Measurements from ENCODE around the gene PGAM2.
A peak's percentile ranks its signal among the peaks of the same experiment; 100 is the strongest.

PGAM2 gene

GRCh38 chr7:44057181-44057848, 8.1 kb downstream of the PGAM2 start:
- WGBS, 2 experiments (ENCODE audit: insufficient coverage in 2 of 2) = 96 to 99% methylated on average over 11 of the region's 11 CpGs

DNA sequence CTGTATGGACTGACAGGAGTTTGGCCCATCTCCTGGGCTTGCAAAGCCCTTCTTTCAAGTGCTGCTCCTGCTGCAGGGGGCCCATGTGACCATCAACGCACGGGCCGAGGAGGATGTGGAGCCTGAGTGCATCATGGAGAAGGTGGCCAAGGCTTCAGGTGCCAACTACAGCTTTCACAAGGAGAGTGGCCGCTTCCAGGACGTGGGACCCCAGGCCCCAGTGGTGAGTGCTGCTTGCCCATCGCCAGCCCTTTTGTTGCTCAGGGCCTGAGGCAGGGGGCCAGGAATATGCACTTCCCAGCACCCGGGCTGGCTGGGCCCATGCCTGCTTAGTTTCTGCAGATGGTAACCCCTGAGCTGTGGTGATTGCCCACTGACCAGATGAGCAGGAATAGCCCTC, 8.7 kb downstream of the PGAM2 start:
- 89 to 94% methylated on average over 7 of the region's 7 CpGs for WGBS, 2 experiments (ENCODE audit: insufficient coverage in 2 of 2)

More at GRCh38 chr7:44057181-44057848, 8.1 kb downstream of the PGAM2 start:
- no peaks in the 10 kb centered on the region for H3K9me3 ChIP-seq (ENCODE audit: control insufficient read depth, low read length)
- H3K27ac ChIP-seq (ENCODE audit: low read depth, low read length, severe bottlenecking) = no peak overlapping the region
- no peak overlapping the region for H3K4me3 ChIP-seq (ENCODE audit: extremely low read depth, insufficient read depth, low read length, poor library complexity, severe bottlenecking)
- no peaks in the 10 kb centered on the region for H3K4me1 ChIP-seq (ENCODE audit: control insufficient read depth, insufficient read depth, low read length, poor library complexity, severe bottlenecking)
- peaks cover 95% of the 10 kb centered on the region for H3K36me3 ChIP-seq (ENCODE audit: control insufficient read depth, insufficient read depth, low read length)

DNA sequence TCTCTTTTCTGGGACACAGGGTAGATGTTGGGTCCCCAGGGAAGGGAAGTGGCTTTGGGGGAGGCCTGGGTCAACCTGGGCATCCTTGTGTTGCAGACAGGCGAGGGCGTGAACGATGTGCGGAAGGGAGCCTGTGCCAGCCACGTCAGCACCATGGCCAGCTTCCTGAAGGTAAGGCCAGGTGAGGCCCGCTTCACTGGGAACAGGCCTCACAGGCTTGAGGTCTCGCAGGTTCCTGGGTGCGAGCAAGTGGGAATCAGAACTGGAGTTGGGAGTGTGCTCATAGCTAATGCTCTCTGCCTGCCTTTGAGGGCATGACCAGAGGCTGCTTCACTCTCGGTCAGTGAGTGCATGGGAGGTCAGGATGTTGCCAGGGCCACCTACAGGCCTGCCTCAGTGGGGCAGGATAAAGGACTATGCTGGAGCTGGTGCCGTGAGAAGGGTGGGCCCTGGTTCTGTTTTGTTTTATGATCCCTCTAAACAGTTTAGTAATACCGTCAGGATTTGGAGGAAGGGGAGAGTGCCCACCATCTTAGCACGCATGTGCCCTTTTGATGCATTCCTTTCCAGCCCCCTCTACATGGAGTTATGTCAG, 12.5 kb downstream of the PGAM2 start:
- no peaks in the 10 kb centered on the region for H3K9me3 ChIP-seq (ENCODE audit: control insufficient read depth, low read length)
- no peak overlapping the region for H3K4me3 ChIP-seq (ENCODE audit: extremely low read depth, insufficient read depth, low read length, poor library complexity, severe bottlenecking)
- H3K27ac ChIP-seq (ENCODE audit: low read depth, low read length, severe bottlenecking) = no peak overlapping the region
- no peaks in the 10 kb centered on the region for H3K4me1 ChIP-seq (ENCODE audit: control insufficient read depth, insufficient read depth, low read length, poor library complexity, severe bottlenecking)
- WGBS, 2 experiments (ENCODE audit: insufficient coverage in 2 of 2) = 97 to 98% methylated on average over 8 to 10 of the region's 12 CpGs
- H3K36me3 ChIP-seq (ENCODE audit: control insufficient read depth, insufficient read depth, low read length) = peaks cover 91% of the 10 kb centered on the region

More for the DNA sequence above, 8.7 kb downstream of the PGAM2 start:
- Histone ChIP-seq H3K36me3 (ENCODE audit: control insufficient read depth, insufficient read depth, low read length) (peaks cover 95% of the 10 kb centered on the region), H3K4me3 (ENCODE audit: extremely low read depth, insufficient read depth, low read length, poor library complexity, severe bottlenecking) (no peak overlapping the region), H3K9me3 (ENCODE audit: control insufficient read depth, low read length) (no peaks in the 10 kb centered on the region), H3K27ac (ENCODE audit: low read depth, low read length, severe bottlenecking) (no peak overlapping the region), H3K4me1 (ENCODE audit: control insufficient read depth, insufficient read depth, low read length, poor library complexity, severe bottlenecking) (no peaks in the 10 kb centered on the region)

- H3K4me1 ChIP-seq (ENCODE audit: control insufficient read depth, insufficient read depth, low read length, poor library complexity, severe bottlenecking) = no peaks in the 10 kb centered on the region
- no peak overlapping the region for H3K4me3 ChIP-seq (ENCODE audit: extremely low read depth, insufficient read depth, low read length, poor library complexity, severe bottlenecking)
- peaks cover 90% of the 10 kb centered on the region for H3K36me3 ChIP-seq (ENCODE audit: control insufficient read depth, insufficient read depth, low read length)
- 89 to 92% methylated on average over 3 to 4 of the region's 5 CpGs for WGBS, 2 experiments (ENCODE audit: insufficient coverage in 2 of 2)
- H3K9me3 ChIP-seq (ENCODE audit: control insufficient read depth, low read length) = no peaks in the 10 kb centered on the region
- no peak overlapping the region for H3K27ac ChIP-seq (ENCODE audit: low read depth, low read length, severe bottlenecking)
Measured at GRCh38 chr7:44051611-44052220, 13.7 kb downstream of the PGAM2 start.

- 87 to 88% methylated on average over 7 to 8 of the region's 8 CpGs for WGBS, 2 experiments (ENCODE audit: insufficient coverage in 2 of 2)
- Histone ChIP-seq H3K36me3 (ENCODE audit: control insufficient read depth, insufficient read depth, low read length) (peaks cover 90% of the 10 kb centered on the region), H3K4me1 (ENCODE audit: control insufficient read depth, insufficient read depth, low read length, poor library complexity, severe bottlenecking) (peaks cover 3% of the 10 kb centered on the region), H3K4me3 (ENCODE audit: extremely low read depth, insufficient read depth, low read length, poor library complexity, severe bottlenecking) (no peak overlapping the region), H3K9me3 (ENCODE audit: control insufficient read depth, low read length) (no peaks in the 10 kb centered on the region), H3K27ac (ENCODE audit: low read depth, low read length, severe bottlenecking) (no peak overlapping the region)
Measured at GRCh38 chr7:44050915-44051560, 14.3 kb downstream of the PGAM2 start.

DNA sequence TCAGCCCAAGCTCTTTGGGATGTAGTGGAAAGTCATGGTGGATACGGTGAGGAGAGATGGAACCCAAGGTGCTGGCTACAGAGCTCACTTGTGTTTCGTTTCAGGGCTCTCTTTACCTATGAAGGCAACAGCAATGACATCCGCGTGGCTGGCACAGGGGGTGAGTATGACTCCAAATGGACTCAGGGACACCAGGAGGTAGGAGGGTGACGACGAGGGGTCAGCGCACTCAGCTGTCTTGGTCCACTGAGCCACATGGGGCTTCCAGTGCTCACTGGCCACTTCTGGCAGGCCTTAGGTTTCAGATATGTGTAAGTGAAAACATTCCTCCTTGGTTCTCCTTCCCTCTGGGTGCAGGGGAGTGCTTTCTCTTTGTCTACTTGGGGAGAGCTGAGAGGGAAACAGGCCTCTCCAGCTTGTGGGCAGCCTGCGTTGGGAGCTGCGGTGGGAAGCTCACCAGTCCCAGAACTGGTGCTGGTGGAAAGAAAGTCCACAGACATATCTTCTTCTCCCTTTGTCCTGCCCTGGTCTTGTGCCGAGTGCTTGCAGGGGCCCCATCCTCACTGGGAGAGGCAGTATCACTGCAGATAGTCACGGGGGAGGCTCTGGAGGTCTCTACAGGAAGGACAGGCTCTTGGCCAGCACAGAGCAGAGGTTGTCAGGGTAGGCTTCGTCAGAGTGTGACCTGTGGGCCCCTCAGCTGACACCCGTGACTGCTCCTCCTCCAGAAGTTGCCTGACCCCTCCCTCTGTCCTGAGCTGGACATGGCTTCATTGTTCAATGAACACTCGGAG, 15.0 kb downstream of the PGAM2 start:
- Histone ChIP-seq H3K9me3 (ENCODE audit: control insufficient read depth, low read length) (no peaks in the 10 kb centered on the region), H3K4me3 (ENCODE audit: extremely low read depth, insufficient read depth, low read length, poor library complexity, severe bottlenecking) (no peak overlapping the region), H3K27ac (ENCODE audit: low read depth, low read length, severe bottlenecking) (no peak overlapping the region), H3K4me1 (ENCODE audit: control insufficient read depth, insufficient read depth, low read length, poor library complexity, severe bottlenecking) (peaks cover 3% of the 10 kb centered on the region), H3K36me3 (ENCODE audit: control insufficient read depth, insufficient read depth, low read length) (peaks cover 85% of the 10 kb centered on the region)
- WGBS, 2 experiments (ENCODE audit: insufficient coverage in 2 of 2) = 94 to 98% methylated on average over 11 to 13 of the region's 14 CpGs

- 96% methylated on average over 5 to 6 of the region's 7 CpGs for WGBS, 2 experiments (ENCODE audit: insufficient coverage in 2 of 2)
- H3K4me1 ChIP-seq (ENCODE audit: control insufficient read depth, insufficient read depth, low read length, poor library complexity, severe bottlenecking) = peaks cover 7% of the 10 kb centered on the region
- H3K9me3 ChIP-seq (ENCODE audit: control insufficient read depth, low read length) = no peaks in the 10 kb centered on the region
- no peak overlapping the region for H3K27ac ChIP-seq (ENCODE audit: low read depth, low read length, severe bottlenecking)
- H3K4me3 ChIP-seq (ENCODE audit: extremely low read depth, insufficient read depth, low read length, poor library complexity, severe bottlenecking) = no peak overlapping the region
- peaks cover 66% of the 10 kb centered on the region for H3K36me3 ChIP-seq (ENCODE audit: control insufficient read depth, insufficient read depth, low read length)
Measured at GRCh38 chr7:44048031-44048795, 17.2 kb downstream of the PGAM2 start.

DNA sequence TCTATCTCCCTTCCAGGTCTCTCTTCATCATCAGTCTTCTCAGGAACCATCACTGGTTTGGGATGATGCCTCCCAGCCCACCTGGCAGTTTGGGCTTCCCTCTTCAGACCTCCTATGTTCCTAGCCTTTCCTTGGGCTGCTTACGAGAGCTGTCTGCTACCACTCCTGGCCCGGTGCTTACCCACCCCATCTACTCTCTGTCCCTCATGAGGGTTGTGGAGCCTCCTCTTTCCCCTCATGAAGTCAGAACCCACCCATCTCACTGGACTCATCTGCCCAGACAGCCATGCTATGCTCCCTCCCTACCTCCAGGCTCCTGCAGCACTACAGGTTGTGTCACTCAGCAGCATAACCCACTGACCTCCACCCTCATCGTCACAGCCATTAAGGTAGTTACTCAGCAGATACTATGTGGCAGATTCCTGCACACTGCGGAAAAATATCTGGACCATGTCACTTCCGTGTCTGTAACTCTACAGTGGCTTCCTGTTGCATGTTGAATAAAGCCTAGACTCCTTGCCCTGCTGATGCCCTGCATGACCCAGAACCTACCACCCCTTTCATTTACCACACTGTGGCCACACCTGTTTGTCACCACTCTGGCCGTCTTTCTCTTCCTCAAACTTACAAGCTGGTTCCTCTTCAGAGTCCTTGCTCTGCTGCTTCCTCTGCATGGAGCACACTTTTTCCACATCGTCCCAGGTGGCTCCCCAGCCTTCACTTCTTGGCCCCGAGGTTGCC, 18.9 kb downstream of the PGAM2 start:
- peaks cover 49% of the 10 kb centered on the region for H3K36me3 ChIP-seq (ENCODE audit: control insufficient read depth, insufficient read depth, low read length)
- peaks cover 7% of the 10 kb centered on the region for H3K4me1 ChIP-seq (ENCODE audit: control insufficient read depth, insufficient read depth, low read length, poor library complexity, severe bottlenecking)
- H3K27ac ChIP-seq (ENCODE audit: low read depth, low read length, severe bottlenecking) = no peak overlapping the region
- WGBS, 2 experiments (ENCODE audit: insufficient coverage in 2 of 2) = 96 to 100% methylated on average over 8 of the region's 8 CpGs
- no peaks in the 10 kb centered on the region for H3K9me3 ChIP-seq (ENCODE audit: control insufficient read depth, low read length)
- no peak overlapping the region for H3K4me3 ChIP-seq (ENCODE audit: extremely low read depth, insufficient read depth, low read length, poor library complexity, severe bottlenecking)

- Histone ChIP-seq H3K9me3 (ENCODE audit: control insufficient read depth, low read length) (no peaks in the 10 kb centered on the region), H3K4me3 (ENCODE audit: extremely low read depth, insufficient read depth, low read length, poor library complexity, severe bottlenecking) (peak overlapping the region; percentile 93), H3K27ac (ENCODE audit: low read depth, low read length, severe bottlenecking) (peak overlapping the region; percentile 53), H3K4me1 (ENCODE audit: control insufficient read depth, insufficient read depth, low read length, poor library complexity, severe bottlenecking) (peaks cover 7% of the 10 kb centered on the region), H3K36me3 (ENCODE audit: control insufficient read depth, insufficient read depth, low read length) (peaks cover 39% of the 10 kb centered on the region)
- WGBS, 2 experiments (ENCODE audit: insufficient coverage in 2 of 2) = 23 to 27% methylated on average over 12 to 14 of the region's 15 CpGs
Measured at GRCh38 chr7:44045226-44046014, 19.9 kb downstream of the PGAM2 start.
